GM18520 (cell line): ENCODE results near the gene IRAK1.

ENCODE experiments used
- ATAC-seq: cut with Tn5 transposase; IDR thresholded peaks from one replicate; pipeline ENCODE4 v1.9.1; 2021; ENCODE audit not compliant: unreplicated experiment

IRAK1 gene

GRCh38 chrX:154040863-154041262 lies 21.2 kb upstream of the IRAK1 start:
- ATAC-seq, result no peak

- no peak for ATAC-seq
Observed at GRCh38 chrX:154040307-154040756, 20.6 kb upstream of the IRAK1 start.

GRCh38 chrX:154039577-154039976 lies 19.9 kb upstream of the IRAK1 start:
- ATAC-seq, result no peak

GRCh38 chrX:154038656-154039055 lies 19.0 kb upstream of the IRAK1 start:
- no peak for ATAC-seq

GRCh38 chrX:154037754-154038153 lies 18.1 kb upstream of the IRAK1 start:
- ATAC-seq, result no peak

- ATAC-seq, result no peak
Observed at GRCh38 chrX:154036513-154036912, 16.8 kb upstream of the IRAK1 start.

- ATAC-seq, result no peak
Observed at GRCh38 chrX:154033848-154034247, 14.1 kb upstream of the IRAK1 start.

GRCh38 chrX:154032653-154033052 lies 13.0 kb upstream of the IRAK1 start:
- no peak for ATAC-seq

GRCh38 chrX:154032160-154032559 lies 12.5 kb upstream of the IRAK1 start:
- no peak for ATAC-seq

GRCh38 chrX:154030715-154031305 lies 11.1 kb upstream of the IRAK1 start:
- ATAC-seq, result no peak

- ATAC-seq, result no peak
Observed at GRCh38 chrX:154030266-154030665, 10.6 kb upstream of the IRAK1 start.

GRCh38 chrX:154029439-154029838 lies 9.7 kb upstream of the IRAK1 start:
- no peak for ATAC-seq

- no peak for ATAC-seq
Observed at GRCh38 chrX:154028502-154029184, 8.9 kb upstream of the IRAK1 start.

- ATAC-seq, result no peak
Observed at GRCh38 chrX:154027986-154028385, 8.3 kb upstream of the IRAK1 start.

- ATAC-seq, result no peak
Observed at GRCh38 chrX:154027022-154027402, 7.3 kb upstream of the IRAK1 start.

- ATAC-seq, result no peak
Observed at GRCh38 chrX:154026136-154027021, 6.7 kb upstream of the IRAK1 start.

GRCh38 chrX:154025230-154025629 lies 5.5 kb upstream of the IRAK1 start:
- no peak for ATAC-seq

GRCh38 chrX:154024271-154024670 lies 4.6 kb upstream of the IRAK1 start:
- no peak for ATAC-seq

- no peak for ATAC-seq
Observed at GRCh38 chrX:154023276-154024000, 3.7 kb upstream of the IRAK1 start.

- no peak for ATAC-seq
Observed at GRCh38 chrX:154022108-154022507, 2.4 kb upstream of the IRAK1 start.

GRCh38 chrX:154021131-154021611 lies 1.5 kb upstream of the IRAK1 start:
- no peak for ATAC-seq
